AG04449 (cell line): ENCODE results near the gene ARID4B.

Experiments used
- CTCF ChIA-PET: fragments of 350-600 bp; formaldehyde crosslinking; extraction: SDS; loops from one replicate; lab custom pipeline; 2021; ENCODE audit warnings: antibody characterized with exemption; lab: Yijun Ruan, JAX
- POLR2A ChIA-PET: fragments of 400-600, 350-600 bp; formaldehyde crosslinking; extraction: SDS; loops from one replicate; lab custom pipeline; 2020; ENCODE audit warnings: antibody characterized with exemption, inconsistent platforms; lab: Yijun Ruan, JAX
- DNase-seq: peaks from one replicate; pipeline ENCODE4 v3.0.0-alpha.2; 2010; ENCODE audit warnings: low read depth, low spot score
- H3K4me3 ChIP-seq: 2 replicates; pipeline ENCODE4 v1.5.1; 2011; ENCODE audit warnings: low read depth, mild to moderate bottlenecking, control low read depth, low read length
- CTCF ChIP-seq: IDR thresholded peaks from one replicate; pipeline ENCODE4 v1.5.1; 2011; ENCODE audit warnings: mild to moderate bottlenecking, moderate library complexity, low read length, control low read depth, inconsistent platforms; ENCODE audit not compliant: insufficient read depth; ENCODE audit errors: missing control alignments

ARID4B gene, protein sequence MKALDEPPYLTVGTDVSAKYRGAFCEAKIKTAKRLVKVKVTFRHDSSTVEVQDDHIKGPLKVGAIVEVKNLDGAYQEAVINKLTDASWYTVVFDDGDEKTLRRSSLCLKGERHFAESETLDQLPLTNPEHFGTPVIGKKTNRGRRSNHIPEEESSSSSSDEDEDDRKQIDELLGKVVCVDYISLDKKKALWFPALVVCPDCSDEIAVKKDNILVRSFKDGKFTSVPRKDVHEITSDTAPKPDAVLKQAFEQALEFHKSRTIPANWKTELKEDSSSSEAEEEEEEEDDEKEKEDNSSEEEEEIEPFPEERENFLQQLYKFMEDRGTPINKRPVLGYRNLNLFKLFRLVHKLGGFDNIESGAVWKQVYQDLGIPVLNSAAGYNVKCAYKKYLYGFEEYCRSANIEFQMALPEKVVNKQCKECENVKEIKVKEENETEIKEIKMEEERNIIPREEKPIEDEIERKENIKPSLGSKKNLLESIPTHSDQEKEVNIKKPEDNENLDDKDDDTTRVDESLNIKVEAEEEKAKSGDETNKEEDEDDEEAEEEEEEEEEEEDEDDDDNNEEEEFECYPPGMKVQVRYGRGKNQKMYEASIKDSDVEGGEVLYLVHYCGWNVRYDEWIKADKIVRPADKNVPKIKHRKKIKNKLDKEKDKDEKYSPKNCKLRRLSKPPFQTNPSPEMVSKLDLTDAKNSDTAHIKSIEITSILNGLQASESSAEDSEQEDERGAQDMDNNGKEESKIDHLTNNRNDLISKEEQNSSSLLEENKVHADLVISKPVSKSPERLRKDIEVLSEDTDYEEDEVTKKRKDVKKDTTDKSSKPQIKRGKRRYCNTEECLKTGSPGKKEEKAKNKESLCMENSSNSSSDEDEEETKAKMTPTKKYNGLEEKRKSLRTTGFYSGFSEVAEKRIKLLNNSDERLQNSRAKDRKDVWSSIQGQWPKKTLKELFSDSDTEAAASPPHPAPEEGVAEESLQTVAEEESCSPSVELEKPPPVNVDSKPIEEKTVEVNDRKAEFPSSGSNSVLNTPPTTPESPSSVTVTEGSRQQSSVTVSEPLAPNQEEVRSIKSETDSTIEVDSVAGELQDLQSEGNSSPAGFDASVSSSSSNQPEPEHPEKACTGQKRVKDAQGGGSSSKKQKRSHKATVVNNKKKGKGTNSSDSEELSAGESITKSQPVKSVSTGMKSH (N-terminal part only)

GRCh38 chr1:235327559-235328270 is at the start of gene ARID4B:
ARID4B (minus strand) TSS chr1:235328179; CDS start chr1:235326919, 1,260 bp downstream.
- POLR2A ChIA-PET = interaction anchor here (1.1 to 1.5 kb wide), 3 partner anchors 14 to 177 kb away, joined by 3 to 6 read pairs (median 5); partner anchors contain the start of gene B3GALNT2
- H3K4me3 ChIP-seq = peak within 1 kb of the TSS; percentile 86
- DNase-seq = no peak
- CTCF ChIA-PET = interaction anchor here (1.3 to 2.4 kb wide), 2 partner anchors 13 to 89 kb away, joined by 3 to 7 read pairs; no protein-coding TSS in a partner anchor
- TF ChIP-seq CTCF = no peak

DNA sequence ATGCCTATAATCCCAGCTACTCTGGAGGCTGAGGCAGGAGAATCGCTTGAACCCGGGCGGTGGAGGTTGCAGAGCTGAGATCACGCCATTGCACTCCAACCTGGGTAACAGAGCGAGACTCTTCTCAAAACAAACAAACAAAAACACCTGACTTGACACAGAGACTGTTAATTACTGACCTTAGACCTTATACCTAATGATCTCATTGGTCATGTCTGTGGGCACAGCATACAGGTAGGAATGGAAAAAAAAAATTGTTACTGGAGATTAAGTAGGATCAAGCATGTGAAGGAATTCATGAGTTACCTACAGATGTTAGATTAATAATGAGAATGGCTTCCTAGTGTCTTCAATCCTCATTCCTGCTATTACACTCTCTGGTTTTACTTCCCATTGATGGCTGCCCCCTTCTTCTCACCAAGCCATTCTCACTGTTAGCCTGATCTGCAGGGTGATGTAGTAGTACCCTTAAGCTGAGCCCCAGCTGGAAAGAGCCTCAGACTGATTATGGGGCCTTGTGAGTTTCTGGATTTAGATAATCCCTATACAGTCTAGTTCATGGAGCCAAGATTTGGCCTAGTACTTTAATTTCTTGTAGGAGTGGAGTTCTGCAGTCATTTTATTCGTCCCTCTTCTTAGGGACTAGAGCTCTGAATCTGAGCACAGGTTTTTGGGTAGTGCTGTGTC is 48.1 kb upstream of the ARID4B start:
- ChIA-PET CTCF (interaction anchor here (1.2 kb wide), 1 partner anchor 39 kb away, joined by 4 read pairs; no protein-coding TSS in a partner anchor), POLR2A (no interaction called here)
- no peak for DNase-seq

GRCh38 chr1:235369802-235370201 is 41.8 kb upstream of the ARID4B start:
- POLR2A ChIA-PET = no interaction called here
- H3K4me3 ChIP-seq = no peak overlapping the region
- no peak for TF ChIP-seq CTCF
- CTCF ChIA-PET = no interaction called here
- DNase-seq = no peak

More for the DNA sequence above, 48.1 kb upstream of the ARID4B start:
- no peak for TF ChIP-seq CTCF
- H3K4me3 ChIP-seq = no peak overlapping the region

GRCh38 chr1:235368428-235368827 is 40.4 kb upstream of the ARID4B start:
- ChIA-PET CTCF (no interaction called here), POLR2A (no interaction called here)
- H3K4me3 ChIP-seq = peak overlapping the region; percentile 44
- DNase-seq = no peak
- TF ChIP-seq CTCF = no peak
